ENCODE results near the gene EIF2B2.

DNA sequence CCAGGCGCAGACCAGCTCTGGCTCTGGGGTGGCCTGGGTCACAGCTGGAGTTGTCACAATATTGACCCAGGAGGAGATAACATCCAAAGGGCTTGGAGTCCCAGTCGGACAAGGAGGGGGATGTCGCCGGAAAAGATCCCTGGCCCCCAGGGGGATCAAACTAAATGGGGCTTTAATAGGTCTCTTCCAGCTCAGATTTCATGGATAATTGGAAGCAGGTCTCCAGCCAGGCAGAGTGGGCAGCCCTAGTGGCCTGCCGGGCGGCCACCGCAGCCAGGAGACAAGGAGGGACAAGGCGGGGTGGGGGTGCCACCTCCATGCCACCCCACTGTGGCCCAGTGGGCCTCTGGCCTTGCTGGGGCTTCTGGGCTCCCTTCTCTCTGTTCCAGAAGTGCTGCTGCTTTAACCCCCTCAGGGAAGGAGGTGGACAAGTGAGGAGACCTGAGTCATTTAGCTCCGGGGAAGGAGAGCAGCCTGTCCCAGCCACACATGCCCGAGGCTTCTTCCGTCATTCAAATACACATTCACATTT, 24.2 kb upstream of the EIF2B2 start:
- TF ChIP-seq, protein P1, sequence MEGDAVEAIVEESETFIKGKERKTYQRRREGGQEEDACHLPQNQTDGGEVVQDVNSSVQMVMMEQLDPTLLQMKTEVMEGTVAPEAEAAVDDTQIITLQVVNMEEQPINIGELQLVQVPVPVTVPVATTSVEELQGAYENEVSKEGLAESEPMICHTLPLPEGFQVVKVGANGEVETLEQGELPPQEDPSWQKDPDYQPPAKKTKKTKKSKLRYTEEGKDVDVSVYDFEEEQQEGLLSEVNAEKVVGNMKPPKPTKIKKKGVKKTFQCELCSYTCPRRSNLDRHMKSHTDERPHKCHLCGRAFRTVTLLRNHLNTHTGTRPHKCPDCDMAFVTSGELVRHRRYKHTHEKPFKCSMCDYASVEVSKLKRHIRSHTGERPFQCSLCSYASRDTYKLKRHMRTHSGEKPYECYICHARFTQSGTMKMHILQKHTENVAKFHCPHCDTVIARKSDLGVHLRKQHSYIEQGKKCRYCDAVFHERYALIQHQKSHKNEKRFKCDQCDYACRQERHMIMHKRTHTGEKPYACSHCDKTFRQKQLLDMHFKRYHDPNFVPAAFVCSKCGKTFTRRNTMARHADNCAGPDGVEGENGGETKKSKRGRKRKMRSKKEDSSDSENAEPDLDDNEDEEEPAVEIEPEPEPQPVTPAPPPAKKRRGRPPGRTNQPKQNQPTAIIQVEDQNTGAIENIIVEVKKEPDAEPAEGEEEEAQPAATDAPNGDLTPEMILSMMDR (conservative IDR thresholded peaks at IDR 0.05; ENCODE audit: low read length), result no peak
- no peak for TF ChIP-seq EZH2phosphoT487 (IDR thresholded peaks at IDR 0.05; ENCODE audit: borderline replicate concordance, low read depth, low read length)
